Stimulated activated naive B cell treated with anti-CD40 and anti-IgM and Interleukin-4, amounts not matched to agents 10 μg/mL and 1 μg/mL and 100 μg/mL, for 72 hours (primary cell): ENCODE data around the gene TNFAIP3.

Experiments
- ATAC-seq, 2 donors: fragments of 150-1000 bp; cut with Tn5 transposase; replicated peaks; 2 replicates each; pipeline ENCODE4 v1.10.0; 2021; ENCODE audit warnings: moderate library complexity in 1 of 2
- DNase-seq: peaks from one replicate; pipeline ENCODE4 v3.0.0; 2021
- H3K27ac Mint-ChIP-seq: one replicate; pipeline ENCODE4 v1.8.0; 2022; ENCODE audit warnings: mild to moderate bottlenecking, mixed read lengths
- H3K27me3 Mint-ChIP-seq, 2 donors: one replicate each; pipeline ENCODE4 v1.8.0; 2022; ENCODE audit warnings: mixed read lengths in 2 of 2
- H3K36me3 Mint-ChIP-seq, 2 donors: one replicate each; pipeline ENCODE4 v1.8.0; 2022; ENCODE audit warnings: mixed read lengths in 2 of 2, mild to moderate bottlenecking in 1 of 2
- H3K4me1 Mint-ChIP-seq, 2 donors: one replicate each; pipeline ENCODE4 v1.8.0; 2022; ENCODE audit warnings: mixed read lengths in 2 of 2, mild to moderate bottlenecking in 1 of 2
- H3K4me3 Mint-ChIP-seq, 2 donors: one replicate each; pipeline ENCODE4 v1.8.0; 2022; ENCODE audit warnings: mild to moderate bottlenecking in 2 of 2, mixed read lengths in 2 of 2, moderate library complexity in 1 of 2
- H3K9me3 Mint-ChIP-seq, 2 donors: one replicate each; pipeline ENCODE4 v1.8.0; 2022; ENCODE audit warnings: mixed read lengths in 2 of 2, mild to moderate bottlenecking in 1 of 2

TNFAIP3 gene

GRCh38 chr6:137901454-137901853 lies 34.4 kb downstream of the TNFAIP3 start:
- Mint-ChIP-seq H3K36me3 (peaks cover 0 to 3% of the 10 kb centered on the region in 2 donors), H3K4me3 (no peak overlapping the region), H3K27ac (peak overlapping the region; percentile 49), H3K4me1 (peaks cover 25 to 31% of the 10 kb centered on the region in 2 donors), H3K9me3 (no peaks in the 10 kb centered on the region), H3K27me3 (no peaks in the 10 kb centered on the region)
- ATAC-seq (no peak), DNase-seq (no peak)

DNA sequence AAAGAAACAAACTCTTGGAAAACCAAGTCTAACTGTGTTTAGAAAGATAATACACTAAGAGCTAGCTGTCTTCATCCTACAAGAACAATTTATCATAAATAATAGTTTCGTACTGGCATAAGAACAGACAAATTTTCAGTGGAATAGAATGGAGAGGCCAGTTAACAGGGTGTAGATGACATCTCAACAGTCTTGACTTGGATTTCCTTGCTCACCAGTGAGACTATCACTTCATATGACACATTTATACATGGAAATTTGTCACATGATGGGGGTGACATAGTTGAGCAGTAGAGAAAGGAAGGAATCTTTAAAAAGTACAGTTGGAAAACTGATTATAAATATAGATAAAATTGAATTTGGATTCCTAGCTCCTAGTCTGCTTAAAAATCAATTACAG lies 35.6 kb downstream of the TNFAIP3 start:
- DNase-seq (no peak), ATAC-seq (no peak)
- Mint-ChIP-seq H3K4me3 (no peak overlapping the region), H3K9me3 (no peaks in the 10 kb centered on the region), H3K36me3 (peaks cover 0 to 3% of the 10 kb centered on the region in 2 donors), H3K4me1 (peaks cover 27 to 34% of the 10 kb centered on the region in 2 donors), H3K27me3 (no peaks in the 10 kb centered on the region), H3K27ac (no peak overlapping the region)

DNA sequence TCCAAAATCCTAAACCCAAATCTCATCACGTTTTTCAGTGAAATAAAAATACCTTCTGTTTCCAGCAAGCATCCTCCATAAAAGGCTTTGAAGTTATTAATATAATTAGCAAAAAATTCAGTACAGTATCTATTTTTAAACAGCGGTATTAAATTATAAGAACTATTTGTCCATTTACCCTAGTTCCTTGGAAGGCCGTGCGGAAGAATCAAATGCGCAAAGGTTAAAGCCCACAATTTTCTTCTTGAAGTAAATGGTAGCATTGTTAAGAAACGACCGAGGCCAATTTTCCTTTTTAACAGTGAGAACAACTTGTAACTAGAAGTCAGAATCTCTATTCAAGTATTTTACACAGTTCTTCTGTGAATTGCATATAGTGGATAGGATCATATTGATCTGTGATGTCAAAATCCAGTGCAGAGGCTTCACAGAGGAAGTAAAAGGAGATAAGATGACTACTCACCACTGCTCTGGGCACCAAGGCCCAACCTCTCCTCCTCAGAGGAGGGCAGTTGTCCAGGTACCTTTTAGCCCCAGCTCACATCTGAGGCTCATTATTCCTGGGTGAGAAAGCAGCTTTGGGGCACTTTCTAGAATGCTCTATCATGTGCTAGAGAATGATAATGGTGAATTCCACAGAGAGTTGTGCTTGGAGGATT lies 36.3 kb downstream of the TNFAIP3 start:
- H3K27ac Mint-ChIP-seq = peak overlapping the region; percentile 94
- H3K36me3 Mint-ChIP-seq = peaks cover 0 to 3% of the 10 kb centered on the region in 2 donors
- H3K4me3 Mint-ChIP-seq = no peak overlapping the region
- no peaks in the 10 kb centered on the region for H3K9me3 Mint-ChIP-seq
- H3K27me3 Mint-ChIP-seq = no peaks in the 10 kb centered on the region
- DNase-seq = no peak
- ATAC-seq = no peak
- H3K4me1 Mint-ChIP-seq = peaks cover 25 to 38% of the 10 kb centered on the region in 2 donors

- peak; percentile 79 to 85 for ATAC-seq
- Mint-ChIP-seq H3K4me1 (peaks cover 30 to 46% of the 10 kb centered on the region in 2 donors), H3K4me3 (peak overlapping the region; percentile 68 to 72), H3K9me3 (no peaks in the 10 kb centered on the region), H3K27me3 (no peaks in the 10 kb centered on the region), H3K27ac (peak overlapping the region; percentile 94), H3K36me3 (peaks cover 0 to 3% of the 10 kb centered on the region in 2 donors)
- peak; percentile 55 for DNase-seq
Measured at GRCh38 chr6:137903933-137904821, 37.1 kb downstream of the TNFAIP3 start.

DNA sequence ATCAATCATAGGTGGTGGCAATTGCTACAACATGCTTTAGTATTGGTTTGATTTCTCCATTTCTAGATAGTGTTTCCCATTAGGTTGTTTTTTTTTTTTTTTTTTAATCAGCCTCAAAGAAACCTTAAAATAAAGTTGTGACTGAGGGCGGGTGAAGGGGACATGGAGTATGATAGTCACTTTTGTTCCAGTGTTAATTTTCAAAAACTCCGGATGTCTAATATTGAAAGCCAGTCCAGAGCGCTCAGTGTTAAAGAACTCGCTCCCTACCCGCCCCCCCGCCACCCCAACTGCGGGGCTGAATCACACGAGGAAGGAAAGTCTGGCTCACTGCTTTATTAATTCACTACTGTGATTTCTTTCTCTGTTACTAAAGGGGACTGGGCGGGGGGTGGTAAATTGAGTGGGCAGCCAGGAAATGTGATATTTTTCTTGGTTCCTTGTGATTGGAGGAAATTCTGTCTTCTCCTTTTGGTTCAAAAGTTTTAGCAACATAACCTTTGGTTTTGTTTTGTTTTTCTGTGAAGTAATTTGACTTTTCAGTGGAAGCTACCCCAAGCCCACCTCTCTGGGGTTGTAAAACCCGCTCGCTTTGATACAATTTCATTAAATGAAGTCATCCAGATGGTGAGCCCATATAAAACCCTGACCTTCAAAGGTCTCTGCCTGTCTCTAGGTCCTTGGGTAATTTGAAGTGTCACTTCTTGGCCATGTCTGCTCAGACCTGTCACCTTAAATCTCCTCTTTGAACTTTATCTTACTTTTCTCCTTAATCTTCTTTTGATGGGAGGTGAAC lies 38.0 kb downstream of the TNFAIP3 start:
- ATAC-seq (peak; percentile 74 to 81), DNase-seq (peak; percentile 55)
- peaks cover 36 to 54% of the 10 kb centered on the region in 2 donors for H3K4me1 Mint-ChIP-seq
- H3K9me3 Mint-ChIP-seq = peaks cover 4 to 6% of the 10 kb centered on the region in 2 donors
- peak overlapping the region; percentile 68 to 72 for H3K4me3 Mint-ChIP-seq
- peak overlapping the region; percentile 94 for H3K27ac Mint-ChIP-seq
- H3K27me3 Mint-ChIP-seq = no peaks in the 10 kb centered on the region
- peaks cover 3 to 5% of the 10 kb centered on the region in 2 donors for H3K36me3 Mint-ChIP-seq

- Mint-ChIP-seq H3K4me3 (no peak overlapping the region), H3K36me3 (peaks cover 3 to 5% of the 10 kb centered on the region in 2 donors), H3K27ac (no peak overlapping the region), H3K4me1 (peaks cover 41 to 65% of the 10 kb centered on the region in 2 donors), H3K27me3 (no peaks in the 10 kb centered on the region), H3K9me3 (peaks cover 4 to 6% of the 10 kb centered on the region in 2 donors)
- DNase-seq (no peak), ATAC-seq (no peak)
Measured at GRCh38 chr6:137906020-137906472, 39.0 kb downstream of the TNFAIP3 start.

DNA sequence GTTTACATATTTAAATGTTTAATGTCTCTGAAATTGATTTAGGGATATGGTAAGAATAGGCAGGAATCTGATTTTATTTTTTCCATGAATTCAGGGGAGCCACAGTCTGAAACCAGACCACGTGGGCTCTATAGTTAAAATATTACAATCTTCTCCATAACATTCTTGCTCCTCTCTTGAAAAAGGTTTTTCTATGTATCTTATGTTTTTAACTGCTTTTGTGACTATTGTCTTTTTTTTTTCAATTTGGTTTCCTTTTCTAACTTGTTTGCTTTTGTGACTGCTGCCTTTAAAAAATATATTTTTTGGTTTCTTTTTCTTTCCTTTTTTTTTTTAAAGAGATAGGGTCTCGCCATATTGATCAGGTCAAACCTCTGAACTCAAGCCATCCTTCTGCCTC lies 40.1 kb downstream of the TNFAIP3 start:
- peaks cover 47 to 69% of the 10 kb centered on the region in 2 donors for H3K4me1 Mint-ChIP-seq
- DNase-seq (no peak), ATAC-seq (no peak)
- H3K27ac Mint-ChIP-seq = no peak overlapping the region
- no peak overlapping the region for H3K4me3 Mint-ChIP-seq
- no peaks in the 10 kb centered on the region for H3K27me3 Mint-ChIP-seq
- H3K36me3 Mint-ChIP-seq = peaks cover 3 to 5% of the 10 kb centered on the region in 2 donors
- H3K9me3 Mint-ChIP-seq = peaks cover 4 to 6% of the 10 kb centered on the region in 2 donors

- ATAC-seq (no peak), DNase-seq (no peak)
- Mint-ChIP-seq H3K36me3 (peaks cover 6 to 13% of the 10 kb centered on the region in 2 donors), H3K4me3 (peak overlapping the region; percentile 11 to 56), H3K9me3 (peaks cover 9 to 14% of the 10 kb centered on the region in 2 donors), H3K27ac (peak overlapping the region; percentile 80), H3K4me1 (peaks cover 49 to 75% of the 10 kb centered on the region in 2 donors), H3K27me3 (no peaks in the 10 kb centered on the region)
Measured at GRCh38 chr6:137909533-137909932, 42.5 kb downstream of the TNFAIP3 start.

GRCh38 chr6:137910424-137910834 lies 43.4 kb downstream of the TNFAIP3 start:
- H3K4me3 Mint-ChIP-seq = no peak overlapping the region
- peaks cover 7 to 13% of the 10 kb centered on the region in 2 donors for H3K36me3 Mint-ChIP-seq
- no peak for DNase-seq
- H3K4me1 Mint-ChIP-seq = peaks cover 51 to 75% of the 10 kb centered on the region in 2 donors
- no peaks in the 10 kb centered on the region for H3K27me3 Mint-ChIP-seq
- ATAC-seq = no peak
- H3K9me3 Mint-ChIP-seq = peaks cover 9 to 14% of the 10 kb centered on the region in 2 donors
- H3K27ac Mint-ChIP-seq = peak overlapping the region; percentile 20

GRCh38 chr6:137910843-137911456 lies 43.9 kb downstream of the TNFAIP3 start:
- Mint-ChIP-seq H3K4me3 (peak overlapping the region in 1 of 2 donors; percentile 76), H3K27me3 (no peaks in the 10 kb centered on the region), H3K4me1 (peaks cover 53 to 75% of the 10 kb centered on the region in 2 donors), H3K27ac (peak overlapping the region; percentile 57), H3K36me3 (peaks cover 7 to 13% of the 10 kb centered on the region in 2 donors), H3K9me3 (peaks cover 9 to 14% of the 10 kb centered on the region in 2 donors)
- no peak for ATAC-seq
- DNase-seq = no peak

DNA sequence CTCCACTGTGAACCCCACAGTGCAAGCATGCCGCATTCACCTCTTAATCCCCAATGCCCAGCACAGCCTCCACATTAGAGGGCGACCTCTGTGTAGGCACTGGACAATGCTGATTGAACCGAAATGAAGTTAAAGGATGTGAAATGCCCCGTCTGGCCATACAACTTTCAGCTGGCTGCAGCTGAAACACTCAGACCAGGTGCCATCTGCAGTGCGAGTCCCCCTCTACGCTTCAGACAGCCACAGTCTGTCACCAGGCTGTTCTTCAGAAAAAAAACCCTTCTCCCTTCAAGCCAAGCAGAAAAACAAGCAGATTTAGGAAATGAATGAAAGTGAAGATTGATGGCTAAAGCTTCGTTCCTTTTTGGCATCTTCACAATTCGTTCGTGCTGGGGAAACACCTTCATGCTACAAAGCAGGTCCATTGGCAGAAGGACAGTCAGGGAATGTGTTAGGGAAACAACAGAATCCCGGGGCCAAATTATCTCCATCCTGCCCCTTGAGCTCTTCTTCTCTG lies 44.7 kb downstream of the TNFAIP3 start:
- Mint-ChIP-seq H3K27ac (peak overlapping the region; percentile 57), H3K4me3 (peak overlapping the region; percentile 76 to 77), H3K27me3 (no peaks in the 10 kb centered on the region), H3K4me1 (peaks cover 49 to 68% of the 10 kb centered on the region in 2 donors), H3K36me3 (peaks cover 7 to 13% of the 10 kb centered on the region in 2 donors), H3K9me3 (peaks cover 9 to 14% of the 10 kb centered on the region in 2 donors)
- ATAC-seq (peak; percentile 70 to 74), DNase-seq (no peak)

- Mint-ChIP-seq H3K27ac (no peak overlapping the region), H3K27me3 (no peaks in the 10 kb centered on the region), H3K4me1 (peaks cover 49 to 68% of the 10 kb centered on the region in 2 donors), H3K9me3 (peaks cover 9 to 14% of the 10 kb centered on the region in 2 donors), H3K36me3 (peaks cover 7 to 13% of the 10 kb centered on the region in 2 donors), H3K4me3 (no peak overlapping the region)
- no peak for ATAC-seq
- DNase-seq = no peak
Measured at GRCh38 chr6:137912813-137913212, 45.8 kb downstream of the TNFAIP3 start.

DNA sequence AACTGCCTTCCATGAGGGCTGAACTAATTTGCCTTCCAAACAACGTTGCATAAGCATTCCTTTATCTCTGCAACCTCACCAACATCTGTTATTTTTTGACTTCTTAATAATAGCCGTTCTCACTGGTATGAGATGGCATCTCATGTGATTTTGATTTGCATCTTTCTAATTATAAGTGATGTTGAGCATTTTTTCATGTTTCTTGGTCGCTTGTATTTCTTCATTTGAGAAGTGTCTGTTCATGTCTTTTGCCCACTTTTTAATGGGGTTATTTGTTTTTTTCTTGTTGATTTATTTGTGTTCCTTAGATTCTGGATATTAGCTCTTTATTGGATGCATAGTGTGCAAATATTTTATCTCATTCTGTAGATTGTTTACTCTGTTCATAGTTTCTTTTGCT lies 46.4 kb downstream of the TNFAIP3 start:
- Mint-ChIP-seq H3K4me3 (no peak overlapping the region), H3K27me3 (no peaks in the 10 kb centered on the region), H3K9me3 (peaks cover 9 to 14% of the 10 kb centered on the region in 2 donors), H3K36me3 (peaks cover 7 to 13% of the 10 kb centered on the region in 2 donors), H3K27ac (no peak overlapping the region), H3K4me1 (peaks cover 49 to 64% of the 10 kb centered on the region in 2 donors)
- ATAC-seq (no peak), DNase-seq (no peak)
